ENCODE measurements around the gene ABCC3.

Gene ABCC3

GRCh38 chr17:50737118-50737698 is 102.5 kb downstream of the ABCC3 start:
- no peak for DNase-seq (ENCODE audit: low spot score)

- no peak for DNase-seq (ENCODE audit: low spot score)
Observed at GRCh38 chr17:50739098-50739497, 104.4 kb downstream of the ABCC3 start.

All from kidney tubule cell (primary cell).